ENCODE measurements around the gene CRAMP1.
"Not testable (repeated sequence)": the region's sequence is repeated elsewhere in the genome, so short reads cannot be mapped to it uniquely, and the experiment has no call there.

The CRAMP1 gene

DNA sequence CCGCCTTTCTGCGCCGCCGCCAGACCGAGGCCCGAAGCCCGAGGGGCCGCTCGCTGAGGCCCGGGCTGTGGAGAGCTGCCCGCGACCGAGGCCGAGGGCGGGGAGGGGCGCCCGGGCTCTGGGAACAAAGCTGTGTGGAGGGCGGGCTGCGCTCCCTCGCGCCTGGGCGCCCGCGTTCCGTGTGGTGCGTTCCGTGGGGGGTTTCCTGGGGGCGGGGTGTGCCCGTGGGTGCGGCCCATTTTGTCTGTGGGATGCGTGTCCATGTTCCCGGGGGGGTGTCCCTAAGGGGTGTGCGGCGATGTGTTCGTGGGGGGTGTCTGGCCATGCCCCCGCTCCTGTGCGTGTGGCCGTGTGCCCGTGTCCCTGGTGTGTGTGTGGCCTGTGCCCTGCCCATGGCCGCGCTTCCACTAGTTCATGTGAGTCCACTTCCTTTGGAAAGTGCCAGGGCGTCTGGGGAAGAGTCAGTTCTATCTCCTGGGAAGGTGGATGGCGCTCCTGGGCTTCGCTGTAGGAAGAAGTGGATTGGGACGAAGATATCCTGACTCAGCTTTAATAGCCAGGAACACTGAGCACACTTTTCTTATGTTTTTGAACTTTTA is 66.4 kb downstream of the CRAMP1 start:
- Histone ChIP-seq H3K9me3 (ENCODE audit: control insufficient read depth, insufficient read depth, low read length) (no peaks in the 10 kb centered on the region), H3K4me1 (ENCODE audit: insufficient read depth, low read length) (peaks cover 6% of the 10 kb centered on the region; the same call in 1 of the 2 replicates), H3K36me3 (ENCODE audit: insufficient read depth, low read length) (peaks cover 3% of the 10 kb centered on the region), H3K9ac (ENCODE audit: low read depth, low read length) (peak overlapping the region; percentile 61)

DNA sequence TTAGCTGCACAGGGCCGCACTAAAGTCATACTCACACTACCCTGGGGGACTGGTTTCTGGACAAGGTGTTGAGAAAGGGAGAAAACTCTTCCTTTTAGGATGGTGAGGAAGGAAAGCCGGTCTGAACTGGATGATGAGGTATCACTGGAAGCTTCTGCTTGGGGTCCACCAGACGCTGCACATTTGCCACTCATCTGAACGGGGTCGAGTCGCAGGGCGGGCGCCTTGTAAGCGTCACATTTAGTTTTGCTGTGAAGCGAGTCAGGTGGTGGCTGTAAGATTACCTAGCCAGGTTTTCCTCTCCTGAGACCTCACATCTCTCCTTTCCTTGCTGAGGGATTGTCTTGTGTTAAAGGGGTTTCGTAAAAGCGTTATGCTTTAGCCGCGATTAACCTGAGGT is 68.2 kb downstream of the CRAMP1 start:
- H3K4me1 ChIP-seq (ENCODE audit: insufficient read depth, low read length): peaks cover 6% of the 10 kb centered on the region; the same call in 1 of the 2 replicates
- peaks cover 14% of the 10 kb centered on the region for H3K36me3 ChIP-seq (ENCODE audit: insufficient read depth, low read length)
- no peak overlapping the region for H3K9ac ChIP-seq (ENCODE audit: low read depth, low read length)
- H3K9me3 ChIP-seq (ENCODE audit: control insufficient read depth, insufficient read depth, low read length): no peaks in the 10 kb centered on the region

DNA sequence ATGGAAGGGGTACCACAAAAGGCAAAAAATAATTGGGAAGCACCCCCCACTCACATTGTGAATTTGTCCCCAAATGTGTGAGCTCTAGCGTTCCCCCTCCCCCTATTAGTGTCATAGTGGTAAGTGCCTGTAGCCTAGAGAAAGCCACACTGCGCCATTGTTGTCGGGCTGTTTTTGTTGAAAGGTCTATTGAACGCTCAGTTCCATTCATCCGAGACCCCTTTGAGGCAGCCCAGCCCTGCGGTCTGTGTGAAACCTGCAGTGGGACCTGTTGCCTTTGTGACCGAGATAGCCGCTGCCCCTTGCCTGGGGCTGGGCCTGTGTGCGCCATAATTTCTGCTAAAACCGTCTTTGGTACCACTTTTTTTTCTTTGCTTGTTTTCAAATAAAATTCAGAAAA is 68.9 kb downstream of the CRAMP1 start:
- Histone ChIP-seq H3K4me1 (ENCODE audit: insufficient read depth, low read length) (0 out of 2 replicates have a peak, but pooled peaks cover 6% of the 10 kb centered on the region), H3K36me3 (ENCODE audit: insufficient read depth, low read length) (peaks cover 20% of the 10 kb centered on the region), H3K9me3 (ENCODE audit: control insufficient read depth, insufficient read depth, low read length) (no peaks in the 10 kb centered on the region), H3K9ac (ENCODE audit: low read depth, low read length) (no peak overlapping the region)

DNA sequence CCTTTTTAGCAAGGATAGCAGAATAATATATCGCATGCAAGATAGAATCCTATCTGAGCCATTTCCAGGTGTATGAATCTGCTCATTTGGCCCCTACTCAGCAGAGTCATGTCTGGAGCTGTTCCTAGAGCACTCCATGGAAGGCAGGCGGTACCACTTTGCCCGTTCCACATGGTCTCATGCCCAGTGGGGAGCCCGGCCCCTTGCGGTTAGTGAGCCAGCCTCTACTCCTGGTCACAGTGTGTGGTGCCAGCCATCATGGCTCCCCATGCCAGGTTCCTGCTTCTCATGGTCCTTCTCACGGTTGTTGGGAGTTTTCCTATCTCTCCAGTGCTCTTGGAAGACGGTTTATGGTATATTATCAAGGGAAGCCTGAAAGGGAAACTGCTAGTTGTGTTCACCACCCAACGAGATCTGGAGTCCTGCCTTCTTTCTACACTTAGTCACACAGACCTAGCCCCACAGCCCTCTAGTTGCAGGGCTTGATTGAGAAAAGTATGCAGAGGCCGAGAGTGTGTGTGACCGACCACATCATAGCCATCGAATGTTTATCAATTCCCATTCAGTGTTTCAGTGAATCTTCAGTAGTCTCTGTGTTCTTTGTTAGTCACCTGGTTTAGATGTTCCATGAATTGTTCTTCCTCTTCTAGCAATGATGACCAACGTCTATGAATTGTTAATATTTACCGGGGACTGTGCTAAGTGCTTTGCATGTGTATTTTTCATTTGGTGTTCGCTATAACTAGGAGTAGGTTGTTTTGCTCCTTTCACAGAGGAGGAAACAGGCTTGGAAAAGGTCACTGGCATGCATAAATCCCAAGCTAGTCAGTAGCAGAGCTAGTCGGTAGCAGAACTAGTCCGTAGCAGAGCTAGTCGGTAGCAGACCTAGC is 75.5 kb downstream of the CRAMP1 start:
- H3K36me3 ChIP-seq (ENCODE audit: insufficient read depth, low read length): peaks cover 46% of the 10 kb centered on the region
- H3K9ac ChIP-seq (ENCODE audit: low read depth, low read length): no peak overlapping the region
- H3K9me3 ChIP-seq (ENCODE audit: control insufficient read depth, insufficient read depth, low read length): no peaks in the 10 kb centered on the region
- H3K4me1 ChIP-seq (ENCODE audit: insufficient read depth, low read length): peaks cover 4% of the 10 kb centered on the region

DNA sequence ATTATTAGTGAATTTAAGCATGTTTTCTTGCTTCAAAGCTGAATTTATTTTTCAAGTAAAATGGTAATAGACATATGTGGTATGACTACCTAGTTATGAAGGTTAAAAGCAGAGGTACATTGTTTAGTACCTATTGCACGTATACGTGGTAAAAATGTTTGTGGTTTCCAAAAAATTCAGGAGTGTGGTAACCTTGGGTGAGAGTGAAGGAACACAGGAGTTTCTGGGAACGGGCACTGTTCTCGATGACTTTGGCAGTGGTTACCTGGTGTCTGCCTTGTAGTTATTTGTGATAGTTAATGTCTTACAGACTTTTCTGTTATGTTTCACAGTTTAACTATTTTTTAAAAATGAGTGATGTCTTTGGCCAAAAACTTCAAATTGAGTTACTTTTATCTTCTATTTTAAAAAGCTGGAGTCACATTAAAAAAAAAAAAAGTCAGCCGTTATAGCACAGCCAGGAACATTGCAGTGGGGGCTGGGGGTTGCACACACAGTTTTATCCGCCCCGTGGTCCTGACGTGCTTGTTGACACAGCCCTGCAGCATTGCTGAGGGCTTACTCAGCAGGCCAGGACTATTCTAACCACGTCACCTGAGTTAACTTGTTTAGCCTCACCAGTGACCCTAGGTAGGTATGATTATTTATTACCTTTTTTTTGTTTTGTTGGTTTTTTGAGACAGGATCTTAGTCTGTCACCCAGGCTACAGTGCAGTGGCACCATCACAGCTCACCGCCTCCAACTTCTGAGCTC is 76.8 kb downstream of the CRAMP1 start:
- Histone ChIP-seq H3K9ac (ENCODE audit: low read depth, low read length) (no peak overlapping the region), H3K9me3 (ENCODE audit: control insufficient read depth, insufficient read depth, low read length) (no peaks in the 10 kb centered on the region), H3K4me1 (ENCODE audit: insufficient read depth, low read length) (peaks cover 4% of the 10 kb centered on the region), H3K36me3 (ENCODE audit: insufficient read depth, low read length) (peaks cover 50% of the 10 kb centered on the region)

DNA sequence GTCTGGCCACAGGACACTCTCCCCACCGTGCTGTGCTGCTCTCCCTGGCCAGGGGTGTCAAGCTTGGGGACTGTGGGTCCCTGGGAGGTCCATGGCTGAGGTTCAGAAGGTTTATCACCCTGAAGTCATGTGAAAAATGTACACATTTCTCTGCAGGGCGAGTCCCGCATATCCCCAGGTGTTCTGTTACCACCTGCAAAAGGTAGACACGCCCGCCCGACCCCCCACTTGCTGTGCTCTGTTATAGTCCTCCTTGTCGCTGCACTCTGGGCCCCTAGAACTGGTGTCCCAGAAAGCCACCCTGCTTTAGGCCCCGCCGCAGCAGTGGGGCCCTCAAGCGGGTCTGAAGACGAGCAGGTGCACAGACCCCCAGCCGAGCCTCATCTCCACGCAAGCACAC is 77.7 kb downstream of the CRAMP1 start:
- H3K9ac ChIP-seq (ENCODE audit: low read depth, low read length): no peak overlapping the region
- H3K4me1 ChIP-seq (ENCODE audit: insufficient read depth, low read length): peaks cover 4% of the 10 kb centered on the region
- peaks cover 55% of the 10 kb centered on the region for H3K36me3 ChIP-seq (ENCODE audit: insufficient read depth, low read length)
- no peaks in the 10 kb centered on the region for H3K9me3 ChIP-seq (ENCODE audit: control insufficient read depth, insufficient read depth, low read length)

DNA sequence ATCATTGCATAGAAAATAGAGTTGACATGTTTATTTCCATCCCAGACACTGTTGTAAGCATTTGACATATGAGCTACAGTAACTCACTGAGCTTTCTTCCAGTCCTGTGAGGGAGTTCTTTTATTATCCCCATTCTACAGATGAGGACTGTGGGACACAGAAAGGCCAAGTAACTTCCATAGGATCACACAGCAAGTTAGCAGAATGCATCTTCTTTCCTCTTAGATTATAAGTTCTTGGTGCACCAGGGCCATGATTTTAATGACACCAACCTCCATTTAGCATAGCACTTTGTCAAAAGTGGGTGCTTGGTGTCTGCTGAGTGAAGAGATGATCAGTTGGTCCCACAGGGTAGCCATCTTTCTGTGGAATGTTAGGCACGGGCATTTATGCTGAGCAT is 78.7 kb downstream of the CRAMP1 start:
- H3K9ac ChIP-seq (ENCODE audit: low read depth, low read length): no peak overlapping the region
- peaks cover 46% of the 10 kb centered on the region for H3K36me3 ChIP-seq (ENCODE audit: insufficient read depth, low read length)
- H3K9me3 ChIP-seq (ENCODE audit: control insufficient read depth, insufficient read depth, low read length): no peaks in the 10 kb centered on the region
- peaks cover 4% of the 10 kb centered on the region for H3K4me1 ChIP-seq (ENCODE audit: insufficient read depth, low read length)

DNA sequence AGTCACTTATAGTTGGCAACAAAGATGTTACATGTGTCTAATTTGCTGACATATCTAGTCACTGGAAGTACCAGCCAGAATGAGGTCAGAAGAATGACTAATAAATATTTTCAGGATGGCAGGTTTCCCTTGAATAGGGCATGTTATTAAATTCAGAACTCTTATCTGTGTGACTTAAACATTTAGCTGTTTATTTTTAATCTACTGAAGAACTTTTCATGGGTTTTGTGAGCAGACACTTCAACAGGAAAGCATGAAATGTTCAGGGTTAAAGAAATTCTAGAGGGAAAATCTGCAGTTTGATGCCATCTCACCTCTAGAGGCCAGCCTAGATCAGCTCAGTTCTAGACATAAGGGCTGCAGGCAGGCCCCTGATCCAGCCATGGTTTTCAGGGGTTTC is 79.1 kb downstream of the CRAMP1 start:
- peaks cover 45% of the 10 kb centered on the region for H3K36me3 ChIP-seq (ENCODE audit: insufficient read depth, low read length)
- H3K4me1 ChIP-seq (ENCODE audit: insufficient read depth, low read length): peaks cover 4% of the 10 kb centered on the region
- H3K9me3 ChIP-seq (ENCODE audit: control insufficient read depth, insufficient read depth, low read length): no peaks in the 10 kb centered on the region
- H3K9ac ChIP-seq (ENCODE audit: low read depth, low read length): no peak overlapping the region

DNA sequence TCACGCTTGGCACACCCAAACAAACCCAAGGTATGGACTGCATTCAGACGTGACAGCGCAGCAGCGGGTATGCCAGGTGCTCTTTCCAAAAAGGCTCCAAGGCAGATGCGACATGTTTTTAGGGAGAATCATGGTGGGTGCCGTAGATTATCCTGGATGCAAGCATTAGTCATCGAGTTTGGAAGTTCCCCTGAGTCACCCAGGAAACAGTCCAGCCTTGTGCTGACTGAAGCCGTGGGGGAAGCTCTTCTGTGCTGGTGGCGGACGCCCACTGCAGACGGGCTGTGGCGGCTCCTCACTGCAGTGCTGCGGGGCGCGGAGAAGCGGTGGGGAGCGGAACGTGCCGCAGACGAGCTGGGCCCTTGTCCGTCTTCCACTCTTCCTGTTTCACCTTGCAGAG is 79.8 kb downstream of the CRAMP1 start:
- Histone ChIP-seq H3K9ac (ENCODE audit: low read depth, low read length) (no peak overlapping the region), H3K9me3 (ENCODE audit: control insufficient read depth, insufficient read depth, low read length) (no peaks in the 10 kb centered on the region), H3K4me1 (ENCODE audit: insufficient read depth, low read length) (peaks cover 4% of the 10 kb centered on the region), H3K36me3 (ENCODE audit: insufficient read depth, low read length) (peaks cover 38% of the 10 kb centered on the region)

DNA sequence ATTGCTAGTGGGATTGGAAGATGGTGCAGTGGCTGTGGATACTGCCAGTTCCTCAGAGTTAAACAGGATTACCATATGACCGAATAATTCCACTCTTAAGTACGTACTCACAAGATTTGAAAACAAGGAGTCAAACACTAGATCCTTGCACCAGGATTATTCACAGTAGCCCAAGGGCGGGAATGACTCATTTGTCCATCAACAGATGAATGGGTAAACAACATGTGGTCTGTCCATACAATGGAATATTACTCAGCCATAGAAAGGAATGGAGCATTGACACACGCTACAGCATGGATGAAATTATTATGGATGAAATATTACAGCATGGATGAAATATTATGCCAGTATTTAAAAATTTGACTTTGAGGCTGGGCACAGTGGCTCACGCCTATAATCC is 84.7 kb downstream of the CRAMP1 start:
- no peaks in the 10 kb centered on the region for H3K4me1 ChIP-seq (ENCODE audit: insufficient read depth, low read length)
- H3K9ac ChIP-seq (ENCODE audit: low read depth, low read length): no peak overlapping the region
- H3K36me3 ChIP-seq (ENCODE audit: insufficient read depth, low read length): peaks cover 42% of the 10 kb centered on the region
- no peaks in the 10 kb centered on the region for H3K9me3 ChIP-seq (ENCODE audit: control insufficient read depth, insufficient read depth, low read length)

DNA sequence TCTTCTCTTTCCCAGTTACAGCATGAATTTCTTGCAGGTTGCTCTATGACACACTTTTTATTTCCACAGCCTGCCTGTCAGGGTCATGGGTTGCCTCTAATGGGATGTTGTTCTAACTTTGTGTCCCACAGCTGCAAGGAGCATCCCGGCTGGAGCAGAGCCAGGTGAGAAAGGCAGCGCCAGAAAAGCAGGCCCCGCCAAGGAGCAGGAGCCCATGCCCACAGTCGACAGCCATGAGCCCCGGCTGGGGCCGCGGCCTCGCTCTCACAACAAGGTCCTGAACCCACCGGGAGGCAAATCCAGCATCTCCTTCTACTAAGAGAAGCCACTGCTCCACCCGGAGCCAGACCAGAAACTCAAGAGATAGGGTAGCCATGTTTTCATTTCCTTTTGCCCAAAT is 86.5 kb downstream of the CRAMP1 start:
- H3K9me3 ChIP-seq (ENCODE audit: control insufficient read depth, insufficient read depth, low read length): no peaks in the 10 kb centered on the region
- H3K36me3 ChIP-seq (ENCODE audit: insufficient read depth, low read length): peaks cover 32% of the 10 kb centered on the region
- no peak overlapping the region for H3K9ac ChIP-seq (ENCODE audit: low read depth, low read length)
- no peaks in the 10 kb centered on the region for H3K4me1 ChIP-seq (ENCODE audit: insufficient read depth, low read length)

DNA sequence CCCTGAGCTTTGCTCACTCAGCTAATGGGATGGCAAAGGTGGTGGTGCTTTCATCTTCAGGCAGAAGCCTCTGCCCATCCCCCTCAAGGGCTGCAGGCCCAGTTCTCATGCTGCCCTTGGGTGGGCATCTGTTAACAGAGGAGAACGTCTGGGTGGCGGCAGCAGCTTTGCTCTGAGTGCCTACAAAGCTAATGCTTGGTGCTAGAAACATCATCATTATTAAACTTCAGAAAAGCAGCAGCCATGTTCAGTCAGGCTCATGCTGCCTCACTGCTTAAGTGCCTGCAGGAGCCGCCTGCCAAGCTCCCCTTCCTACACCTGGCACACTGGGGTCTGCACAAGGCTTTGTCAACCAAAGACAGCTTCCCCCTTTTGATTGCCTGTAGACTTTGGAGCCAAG is 88.1 kb downstream of the CRAMP1 start:
- no peaks in the 10 kb centered on the region for H3K4me1 ChIP-seq (ENCODE audit: insufficient read depth, low read length)
- peaks cover 22% of the 10 kb centered on the region for H3K36me3 ChIP-seq (ENCODE audit: insufficient read depth, low read length)
- H3K9ac ChIP-seq (ENCODE audit: low read depth, low read length): no peak overlapping the region
- H3K9me3 ChIP-seq (ENCODE audit: control insufficient read depth, insufficient read depth, low read length): no peaks in the 10 kb centered on the region

DNA sequence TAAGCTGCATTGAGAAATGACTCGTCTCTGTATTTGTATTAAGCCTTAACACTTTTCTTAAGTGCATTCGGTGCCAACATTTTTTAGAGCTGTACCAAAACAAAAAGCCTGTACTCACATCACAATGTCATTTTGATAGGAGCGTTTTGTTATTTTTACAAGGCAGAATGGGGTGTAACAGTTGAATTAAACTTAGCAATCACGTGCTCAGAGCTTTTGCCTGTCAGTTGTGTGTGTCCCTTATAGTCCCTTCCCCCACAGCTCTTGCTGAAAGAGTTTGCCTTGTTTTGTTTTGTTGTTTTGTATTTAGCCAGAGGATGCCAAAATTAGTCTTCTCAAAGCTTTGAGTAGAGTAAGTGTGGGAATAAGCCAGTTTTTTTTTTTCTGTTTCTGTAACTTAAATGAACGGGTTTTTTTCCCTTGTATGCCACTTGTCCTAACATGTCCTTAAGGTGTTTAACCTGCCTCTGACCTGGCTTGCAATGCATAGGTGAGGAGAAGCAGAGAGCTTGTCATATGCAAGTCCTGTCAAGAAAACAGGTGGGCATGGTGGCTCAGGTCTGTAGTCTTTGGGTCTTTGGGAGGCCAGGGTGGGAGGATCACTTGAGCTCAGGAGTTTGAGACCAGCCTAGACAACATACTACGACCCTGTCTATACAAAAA is 89.2 kb downstream of the CRAMP1 start:
- Histone ChIP-seq H3K9ac (ENCODE audit: low read depth, low read length) (no peak overlapping the region), H3K36me3 (ENCODE audit: insufficient read depth, low read length) (peaks cover 22% of the 10 kb centered on the region), H3K4me1 (ENCODE audit: insufficient read depth, low read length) (no peaks in the 10 kb centered on the region), H3K9me3 (ENCODE audit: control insufficient read depth, insufficient read depth, low read length) (no peaks in the 10 kb centered on the region)

DNA sequence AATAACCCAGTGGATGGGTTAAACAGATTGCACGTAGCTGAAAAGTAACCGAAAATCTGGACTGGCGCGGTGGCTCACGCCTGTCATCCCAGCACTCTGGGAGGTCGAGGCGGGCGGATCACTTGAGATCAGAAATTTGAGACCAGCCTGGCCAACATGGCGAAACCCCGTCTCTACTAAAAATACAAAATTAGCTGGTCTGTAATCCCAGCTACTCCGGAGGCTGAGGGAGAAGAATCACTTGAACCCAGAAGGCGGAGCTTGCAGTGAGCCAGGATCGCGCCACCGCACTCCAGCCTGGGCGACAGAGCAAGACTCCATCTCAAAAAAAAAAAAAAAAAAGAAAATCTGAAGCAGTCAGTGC is 93.1 kb downstream of the CRAMP1 start:
- H3K36me3 ChIP-seq (ENCODE audit: insufficient read depth, low read length); H3K4me1 ChIP-seq (ENCODE audit: insufficient read depth, low read length); H3K9me3 ChIP-seq (ENCODE audit: control insufficient read depth, insufficient read depth, low read length): not testable (repeated sequence)
- peak overlapping the region; percentile 73 for H3K9ac ChIP-seq (ENCODE audit: low read depth, low read length)
